Neural progenitor cell (in vitro differentiated cells): Measurements from ENCODE around the gene IPO9. TPM values are rescaled to one million over a fixed set of nuclear protein-coding genes. Genes with fewer than 3 reads are reported as not detected.

Source experiments
- DNase-seq: peaks from one replicate; pipeline ENCODE4 v3.0.0-alpha.2; 2016; ENCODE audit warnings: low spot score
- H2AFZ ChIP-seq: fragments of 200-600 bp; sonication (generic); replicated peaks from 2 replicates; pipeline ENCODE4 v1.6.1; 2016; ENCODE audit warnings: antibody characterized with exemption
- H3F3A ChIP-seq: fragments of 200-600 bp; sonication (generic); 2 replicates; pipeline ENCODE4 v1.6.1; 2016; ENCODE audit warnings: antibody characterized with exemption, low read depth
- H3K27ac ChIP-seq: fragments of 200-600 bp; sonication (generic); 2 replicates; pipeline ENCODE4 v1.5.1; 2016; ENCODE audit warnings: mild to moderate bottlenecking
- H3K27me3 ChIP-seq: fragments of 200-600 bp; sonication (generic); 2 replicates; pipeline ENCODE4 v1.6.1; 2016; ENCODE audit warnings: mild to moderate bottlenecking, moderate library complexity
- H3K36me3 ChIP-seq: fragments of 200-600 bp; sonication (generic); 2 replicates; pipeline ENCODE4 v1.5.1; 2016
- H3K4me1 ChIP-seq: fragments of 200-600 bp; sonication (generic); 2 replicates; pipeline ENCODE4 v1.6.1; 2016; ENCODE audit warnings: mixed run types
- H3K4me2 ChIP-seq: fragments of 200-600 bp; sonication (generic); 2 replicates; pipeline ENCODE4 v1.6.1; 2016
- H3K4me3 ChIP-seq: fragments of 200-600 bp; sonication (generic); 2 replicates; pipeline ENCODE4 v1.5.1; 2016
- H3K79me2 ChIP-seq: fragments of 200-600 bp; sonication (generic); 2 replicates; pipeline ENCODE4 v1.6.1; 2016; ENCODE audit warnings: low read depth
- H3K9ac ChIP-seq: fragments of 200-600 bp; sonication (generic); 2 replicates; pipeline ENCODE4 v1.6.1; 2016
- H3K9me3 ChIP-seq: fragments of 200-600 bp; sonication (generic); 2 replicates; pipeline ENCODE4 v1.5.1; 2016; ENCODE audit warnings: low read depth
- H4K20me1 ChIP-seq: fragments of 200-600 bp; sonication (generic); 2 replicates; pipeline ENCODE4 v1.6.1; 2016; ENCODE audit warnings: low read depth
- H3K27ac Mint-ChIP-seq: 3 replicates; pipeline ENCODE4 v1.8.0; 2021; ENCODE audit warnings: mixed read lengths
- H3K27me3 Mint-ChIP-seq: 2 replicates; pipeline ENCODE4 v1.8.0; 2022; ENCODE audit warnings: low read depth, mild to moderate bottlenecking, inconsistent platforms, moderate library complexity, mixed read lengths; ENCODE audit not compliant: insufficient read depth
- H3K36me3 Mint-ChIP-seq: 3 replicates; pipeline ENCODE4 v1.8.0; 2021; ENCODE audit warnings: mixed read lengths
- H3K4me1 Mint-ChIP-seq: 3 replicates; pipeline ENCODE4 v1.8.0; 2021; ENCODE audit warnings: mixed read lengths
- H3K4me3 Mint-ChIP-seq: 3 replicates; pipeline ENCODE4 v1.8.0; 2021; ENCODE audit warnings: mild to moderate bottlenecking, moderate library complexity, mixed read lengths
- H3K9me3 Mint-ChIP-seq: 3 replicates; pipeline ENCODE4 v1.8.0; 2020; ENCODE audit warnings: mixed read lengths
- CTCF ChIP-seq: fragments of 200-600 bp; sonication (generic); IDR thresholded peaks from 2 replicates; pipeline ENCODE4 v1.5.1; 2017; ENCODE audit warnings: antibody characterized with exemption, mild to moderate bottlenecking
- EZH2 ChIP-seq: fragments of 200-600 bp; sonication (generic); IDR thresholded peaks from 2 replicates; pipeline ENCODE4 v1.6.1; 2017; ENCODE audit warnings: antibody characterized with exemption, mild to moderate bottlenecking, moderate library complexity
- EZH2phosphoT487 ChIP-seq: fragments of 200-600 bp; sonication (generic); IDR thresholded peaks from 2 replicates; pipeline ENCODE4 v1.6.1; 2017; ENCODE audit warnings: antibody characterized with exemption
- total RNA-seq: library from RNA; depleted of rRNA; stranded (reverse); fragments of >200 nt; gene quantifications from 2 replicates; pipeline ENCODE4 v1.2.3, GENCODE V29; 2015; ENCODE audit warnings: low replicate concordance

The IPO9 gene
- total RNA-seq, 1 donor from 2014 or later = 63.2 TPM

- Histone ChIP-seq H4K20me1 (peaks cover 4% of the 10 kb centered on the region), H3K79me2 (no peaks in the 10 kb centered on the region), H2AFZ (no peak overlapping the region), H3K4me3 (no peak overlapping the region), H3K4me1 (no peaks in the 10 kb centered on the region), H3F3A (peaks cover 63% of the 10 kb centered on the region), H3K27ac (peak overlapping the region; percentile 3), H3K9ac (no peak overlapping the region), H3K36me3 (peaks cover 35% of the 10 kb centered on the region), H3K4me2 (no peak overlapping the region), H3K9me3 (no peaks in the 10 kb centered on the region), H3K27me3 (no peaks in the 10 kb centered on the region)
- no peak overlapping the region for H3K27ac Mint-ChIP-seq
- no peaks in the 10 kb centered on the region for H3K9me3 Mint-ChIP-seq
- no peak overlapping the region for H3K4me3 Mint-ChIP-seq
- peaks cover 2% of the 10 kb centered on the region for H3K4me1 Mint-ChIP-seq
- no peak for TF ChIP-seq EZH2phosphoT487
- TF ChIP-seq CTCF = no peak
- no peak for TF ChIP-seq EZH2
- H3K27me3 Mint-ChIP-seq = no peaks in the 10 kb centered on the region
- no peak for DNase-seq
- peaks cover 60% of the 10 kb centered on the region for H3K36me3 Mint-ChIP-seq
These were observed 9.8 kb upstream of the IPO9 start for GRCh38 chr1:201818971-201819750.

GRCh38 chr1:201820413-201820812 is 8.5 kb upstream of the IPO9 start:
- Histone ChIP-seq H3K4me2 (no peak overlapping the region), H4K20me1 (peaks cover 4% of the 10 kb centered on the region), H3K36me3 (peaks cover 25% of the 10 kb centered on the region), H3K79me2 (no peaks in the 10 kb centered on the region), H2AFZ (no peak overlapping the region), H3K4me1 (no peaks in the 10 kb centered on the region), H3K27me3 (no peaks in the 10 kb centered on the region), H3K9me3 (no peaks in the 10 kb centered on the region), H3K9ac (no peak overlapping the region), H3K4me3 (no peak overlapping the region), H3F3A (peaks cover 70% of the 10 kb centered on the region), H3K27ac (no peak overlapping the region)
- no peak for DNase-seq
- Mint-ChIP-seq H3K27me3 (no peaks in the 10 kb centered on the region), H3K4me1 (peaks cover 2% of the 10 kb centered on the region), H3K27ac (no peak overlapping the region), H3K4me3 (no peak overlapping the region), H3K9me3 (no peaks in the 10 kb centered on the region), H3K36me3 (peaks cover 55% of the 10 kb centered on the region)
- TF ChIP-seq EZH2phosphoT487 (no peak), EZH2 (no peak), CTCF (no peak)

- Mint-ChIP-seq H3K4me1 (peaks cover 26% of the 10 kb centered on the region), H3K36me3 (peaks cover 34% of the 10 kb centered on the region)
- H3K4me1 ChIP-seq = peaks cover 21% of the 10 kb centered on the region
These were observed 3.7 kb upstream of the IPO9 start for GRCh38 chr1:201825245-201825644.

More at GRCh38 chr1:201825245-201825644, 3.7 kb upstream of the IPO9 start:
- DNase-seq = no peak
- no peak overlapping the region for H2AFZ ChIP-seq
- H3K79me2 ChIP-seq = peaks cover 13% of the 10 kb centered on the region
- H3K27ac ChIP-seq = peak overlapping the region; percentile 27
- TF ChIP-seq CTCF = no peak
- no peak for TF ChIP-seq EZH2phosphoT487
- TF ChIP-seq EZH2 = no peak
- peaks cover 69% of the 10 kb centered on the region for H3F3A ChIP-seq
- Mint-ChIP-seq H3K9me3 (no peaks in the 10 kb centered on the region), H3K27me3 (peaks cover 3% of the 10 kb centered on the region), H3K27ac (no peak overlapping the region), H3K4me3 (no peak overlapping the region)
- H3K9ac ChIP-seq = no peak overlapping the region
- no peaks in the 10 kb centered on the region for H3K27me3 ChIP-seq
- H3K4me2 ChIP-seq = no peak overlapping the region
- no peak overlapping the region for H3K4me3 ChIP-seq
- H3K36me3 ChIP-seq = no peaks in the 10 kb centered on the region
- H3K9me3 ChIP-seq = no peaks in the 10 kb centered on the region
- peaks cover 11% of the 10 kb centered on the region for H4K20me1 ChIP-seq
